HL-60/S4 treated with phorbol 12-myristate 13-acetate at 8.2 ng/mL for 4 days and 3 days (cell line): ENCODE data around the gene OR51I2.

Source experiments
- in situ Hi-C: fragments of 300-500 bp; cut with MboI; formaldehyde crosslinking; loops from 2 replicates; pipeline ENCODE4 v1.15.0; 2022; ENCODE audit warnings: low sequenced_read_pairs

The OR51I2 gene, protein sequence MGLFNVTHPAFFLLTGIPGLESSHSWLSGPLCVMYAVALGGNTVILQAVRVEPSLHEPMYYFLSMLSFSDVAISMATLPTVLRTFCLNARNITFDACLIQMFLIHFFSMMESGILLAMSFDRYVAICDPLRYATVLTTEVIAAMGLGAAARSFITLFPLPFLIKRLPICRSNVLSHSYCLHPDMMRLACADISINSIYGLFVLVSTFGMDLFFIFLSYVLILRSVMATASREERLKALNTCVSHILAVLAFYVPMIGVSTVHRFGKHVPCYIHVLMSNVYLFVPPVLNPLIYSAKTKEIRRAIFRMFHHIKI

DNA sequence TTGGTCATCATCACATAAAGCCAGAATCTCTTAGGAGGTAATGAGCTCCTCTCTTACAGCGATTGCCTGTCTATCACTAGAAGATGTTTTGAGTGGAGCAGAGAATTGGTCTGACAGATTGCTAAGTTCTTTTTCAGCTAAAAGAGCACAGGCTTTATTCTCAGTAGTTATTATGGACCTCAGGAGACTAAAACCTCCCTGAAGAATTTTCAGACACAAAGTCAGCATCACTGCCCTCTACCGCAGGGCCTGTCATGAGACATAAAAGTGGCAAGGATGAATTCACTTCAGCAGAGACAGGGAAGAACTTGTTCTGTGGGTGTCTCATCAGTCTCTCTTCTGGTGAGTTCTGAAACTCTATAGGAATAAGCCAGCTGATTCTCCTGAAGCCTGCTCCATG lies at the start of gene OR51I2:
Gene OR51I2, plus strand, starts transcription at position 301 of the 400 bp plus-strand sequence. CDS start 4,166 bp downstream, outside the sequence.
- in situ Hi-C loops: no loop called here

DNA sequence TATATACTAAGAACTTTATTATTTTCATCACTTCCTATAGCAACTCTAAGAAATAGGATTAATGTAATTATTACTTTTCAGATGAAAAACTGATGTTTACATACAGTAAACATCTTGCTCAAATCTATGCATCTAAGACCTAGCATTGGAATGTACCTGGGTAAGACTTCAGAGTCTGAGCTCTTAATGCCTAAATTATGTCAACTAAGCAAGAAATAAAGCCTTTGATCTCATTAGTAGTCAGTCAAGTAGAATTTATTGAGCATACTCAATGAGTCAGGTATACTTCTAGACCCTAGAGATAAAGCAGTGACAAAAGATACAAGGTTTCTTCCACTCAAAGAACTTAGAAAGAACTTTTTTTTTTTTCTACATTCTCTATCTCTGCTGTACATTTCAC lies 44.0 kb upstream of the OR51I2 start:
- in situ Hi-C loops: no loop called here

DNA sequence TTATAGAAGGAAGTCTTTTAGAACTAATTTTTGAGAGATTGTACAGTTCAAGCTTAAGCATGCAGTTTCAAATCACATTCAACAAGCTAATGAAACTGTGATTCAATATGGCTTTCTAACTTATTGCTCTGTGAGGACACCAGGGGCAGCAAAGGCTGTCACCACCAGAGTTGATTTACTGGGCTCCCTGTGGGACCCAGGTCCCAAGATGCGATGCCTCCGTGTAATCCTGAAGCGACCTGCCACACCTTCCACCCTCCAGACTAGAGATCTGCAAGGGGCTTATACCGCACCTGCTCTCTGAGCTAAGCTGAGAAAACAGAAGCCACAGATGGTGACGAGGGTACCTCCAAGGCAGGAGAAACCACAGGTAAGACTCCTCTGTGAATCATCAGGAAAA lies 28.1 kb upstream of the OR51I2 start:
- in situ Hi-C loops: no loop called here

DNA sequence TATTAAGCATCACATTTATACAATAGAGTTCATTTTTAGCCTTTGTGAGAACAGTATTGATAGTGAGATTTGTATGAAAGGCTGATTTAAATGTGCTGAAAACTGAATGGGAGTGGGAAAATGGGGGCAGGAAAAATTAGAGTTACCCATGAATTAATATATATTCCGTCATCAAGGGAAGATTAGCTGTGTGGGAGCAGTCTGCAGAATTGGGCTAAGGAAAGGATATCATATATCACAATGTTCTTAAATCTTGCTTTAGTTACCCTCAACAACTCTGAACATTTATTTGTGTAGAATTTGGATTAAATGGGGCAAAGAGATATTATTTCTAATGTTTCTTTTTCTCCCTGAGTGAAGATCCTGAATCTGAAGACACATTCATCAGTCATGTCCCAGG lies 27.3 kb upstream of the OR51I2 start, which contains the start of gene OR51Q1:
Gene OR51Q1, plus strand, starts transcription at position 301 of the 400 bp plus-strand sequence. Its CDS starts 90 bp downstream, at position 391.
- in situ Hi-C loops: no loop called here

DNA sequence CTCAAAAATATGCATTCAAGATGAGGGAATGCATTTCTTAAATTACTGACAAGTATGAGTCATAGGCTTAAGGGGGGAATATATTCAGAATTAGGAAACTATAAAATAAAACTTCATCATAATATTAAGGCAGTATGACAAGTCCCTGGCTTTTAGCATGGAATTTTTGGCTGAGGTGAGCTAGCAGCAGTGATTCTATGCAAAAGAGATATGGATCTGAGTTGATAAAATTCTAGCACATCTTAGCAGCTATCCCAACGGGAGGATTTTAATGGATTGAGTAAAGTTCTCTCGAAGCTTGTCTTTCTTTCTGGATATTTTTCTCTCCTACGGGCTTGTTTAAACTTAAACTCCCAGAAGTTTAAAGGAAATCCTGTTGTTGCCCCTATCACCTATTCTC lies 26.0 kb upstream of the OR51I2 start:
- in situ Hi-C loops: no loop called here

DNA sequence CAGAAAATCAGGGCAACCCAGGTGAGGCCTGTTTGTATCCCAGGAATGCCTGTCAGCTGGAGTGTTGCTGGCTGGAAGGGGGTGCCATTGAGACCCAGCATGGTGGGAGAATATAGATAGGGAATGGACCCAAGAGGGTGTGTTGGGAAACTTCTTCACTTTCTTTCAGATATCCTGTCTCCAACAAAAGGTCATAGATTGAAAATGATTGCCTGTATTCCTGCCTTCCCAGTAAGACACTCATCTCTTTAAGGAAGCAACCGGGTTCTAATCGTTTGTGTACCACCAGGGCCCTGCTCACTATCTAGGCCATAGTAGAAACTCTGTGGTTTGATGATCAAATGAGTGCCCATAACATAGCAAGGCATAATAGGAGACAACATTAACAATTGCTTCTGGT lies 7.7 kb upstream of the OR51I2 start, which contains the start of gene OR51I1:
Gene OR51I1, minus strand, starts transcription at position 101 of the 400 bp plus-strand sequence. Its CDS starts 0 bp downstream, at position 101.
- in situ Hi-C loops: no loop called here

DNA sequence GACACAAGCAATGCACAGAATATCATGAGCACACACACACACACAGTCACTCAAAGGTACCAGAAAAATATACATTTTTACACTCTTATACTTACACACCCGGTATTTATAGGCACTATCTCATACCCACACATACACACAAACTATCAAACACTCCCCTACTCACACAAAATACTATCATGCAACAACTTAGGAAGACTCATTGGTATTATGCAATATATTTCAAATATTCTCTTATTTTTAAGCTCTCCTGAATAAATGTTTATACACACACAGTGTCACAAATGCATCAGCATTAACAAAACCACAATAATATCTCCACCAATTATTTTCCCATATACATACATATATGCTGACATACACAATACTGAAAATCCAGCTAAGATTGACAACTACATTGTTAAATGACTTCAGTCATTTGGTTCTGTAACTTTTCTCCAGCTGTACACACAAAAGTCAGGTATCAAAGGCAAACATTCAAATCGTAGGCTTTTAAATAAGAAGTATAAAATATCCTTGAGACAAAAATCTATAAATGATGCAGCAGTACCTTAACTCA lies 5.2 kb upstream of the OR51I2 start:
- in situ Hi-C loops: no loop called here

DNA sequence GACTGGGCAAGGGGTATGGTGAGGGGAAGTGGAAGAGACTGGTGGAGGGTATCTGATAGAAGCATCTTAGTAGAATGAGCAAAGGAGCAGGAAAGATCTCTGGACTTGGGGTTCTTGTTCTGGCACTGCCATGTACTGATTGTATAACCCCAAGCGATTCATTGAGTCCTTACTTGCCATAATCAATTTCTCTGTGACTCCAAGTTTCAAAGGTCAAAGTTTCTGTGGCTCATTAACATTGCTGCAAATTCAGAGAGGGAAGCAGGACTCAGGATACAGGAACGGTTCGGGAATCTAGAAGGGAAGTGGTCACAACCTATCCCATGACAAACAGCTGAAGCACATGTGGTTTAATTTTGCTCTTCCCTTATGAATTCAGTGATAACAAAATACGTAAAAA lies 309 bp downstream of the OR51I2 start:
- in situ Hi-C loops: no loop called here

DNA sequence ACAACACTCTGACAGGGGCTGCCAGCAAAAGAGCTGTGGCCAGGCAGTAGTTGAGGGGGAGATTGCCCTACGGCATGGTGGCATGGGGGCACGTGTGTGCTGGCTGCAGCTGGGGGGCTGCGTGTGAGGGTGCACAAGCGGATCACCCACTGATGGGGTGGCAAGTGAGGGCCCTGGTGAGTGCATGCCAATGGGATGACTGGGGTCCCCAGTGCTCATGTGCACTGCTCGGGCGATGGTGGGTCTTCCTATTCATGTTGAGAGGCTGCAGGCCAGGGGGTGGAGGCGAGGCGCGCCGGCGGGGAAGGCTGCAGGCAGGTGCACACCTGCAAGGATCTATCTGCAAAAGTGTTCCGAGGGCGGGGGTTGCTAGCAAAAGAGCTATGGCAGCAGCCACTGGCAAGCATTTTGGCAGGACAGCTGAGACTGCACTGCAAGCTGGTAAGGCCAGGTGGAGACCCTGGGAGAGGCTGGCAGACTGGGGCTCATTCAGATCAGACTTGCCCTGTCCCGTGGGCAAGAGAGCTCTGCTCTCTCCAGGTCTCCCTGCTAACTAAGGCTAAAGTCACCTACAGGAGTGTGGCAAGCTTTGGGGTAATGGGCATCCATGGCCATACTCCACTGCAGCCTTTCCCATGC lies 12.0 kb downstream of the OR51I2 start:
- in situ Hi-C loops: no loop called here

DNA sequence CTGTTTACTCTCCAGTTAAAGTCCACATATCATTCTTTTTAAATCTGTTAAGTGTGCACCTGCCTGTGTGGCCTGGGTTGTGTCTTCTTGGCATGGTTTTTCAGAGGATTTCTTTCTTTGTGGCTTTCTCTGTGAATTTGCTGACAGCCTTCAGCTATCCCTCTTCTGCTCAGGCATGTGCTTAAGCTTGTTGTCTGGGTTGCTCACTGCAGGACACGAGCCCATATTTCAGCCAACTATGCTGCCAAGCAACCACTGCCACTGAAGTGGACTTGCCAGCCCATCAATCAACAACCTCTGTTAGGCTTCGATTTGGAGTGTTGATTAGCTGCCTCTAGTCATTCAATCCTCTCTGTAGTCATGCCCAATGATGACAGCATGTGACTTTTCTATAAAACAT lies 18.4 kb downstream of the OR51I2 start:
- in situ Hi-C loops: no loop called here

DNA sequence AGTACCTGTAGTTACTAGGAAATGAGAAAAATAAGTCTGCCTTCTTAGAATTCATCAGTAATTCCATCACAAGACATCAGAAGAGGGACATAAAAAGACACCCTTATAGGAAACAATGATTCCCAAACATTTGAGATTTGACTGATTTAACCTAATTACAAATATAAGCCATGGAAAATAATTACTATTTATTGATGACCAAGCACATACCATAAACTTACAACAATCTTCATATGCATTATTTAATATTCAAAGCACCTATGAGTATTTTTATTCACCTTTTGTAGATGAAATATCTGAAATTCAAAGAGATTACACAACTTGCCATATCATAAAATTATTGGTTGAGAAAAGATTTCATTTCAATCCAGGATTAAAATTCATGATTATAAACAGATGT lies 24.8 kb downstream of the OR51I2 start:
- in situ Hi-C loops: no loop called here

DNA sequence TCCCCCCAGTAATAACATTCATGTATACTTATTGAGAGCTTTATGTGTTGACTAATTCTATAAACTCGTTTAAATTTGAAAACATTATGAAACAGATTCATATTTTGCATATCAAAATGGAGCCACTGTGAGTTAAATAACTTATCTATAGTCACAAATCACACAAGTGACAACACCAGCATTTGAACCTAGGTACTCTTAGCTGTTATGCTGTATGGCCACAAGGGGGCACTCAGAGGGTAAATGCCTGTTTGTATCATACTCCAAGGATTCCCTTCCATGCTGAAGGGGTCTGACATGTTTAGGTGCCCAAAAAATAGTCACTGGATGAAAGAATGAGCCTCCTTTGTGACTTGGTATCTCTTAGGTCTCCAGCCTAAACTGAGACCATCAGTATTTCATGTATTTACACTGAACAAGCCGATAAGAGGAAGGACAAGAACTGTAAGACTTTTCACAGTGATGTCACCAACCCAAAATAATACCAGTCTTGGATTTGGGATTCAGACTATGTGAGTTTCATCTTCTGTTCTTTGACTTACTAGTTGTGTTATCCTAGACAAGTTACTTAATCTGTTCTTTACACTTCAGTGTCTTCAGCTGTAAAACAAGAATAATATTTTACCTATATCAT lies 27.2 kb downstream of the OR51I2 start:
- in situ Hi-C loops: no loop called here

DNA sequence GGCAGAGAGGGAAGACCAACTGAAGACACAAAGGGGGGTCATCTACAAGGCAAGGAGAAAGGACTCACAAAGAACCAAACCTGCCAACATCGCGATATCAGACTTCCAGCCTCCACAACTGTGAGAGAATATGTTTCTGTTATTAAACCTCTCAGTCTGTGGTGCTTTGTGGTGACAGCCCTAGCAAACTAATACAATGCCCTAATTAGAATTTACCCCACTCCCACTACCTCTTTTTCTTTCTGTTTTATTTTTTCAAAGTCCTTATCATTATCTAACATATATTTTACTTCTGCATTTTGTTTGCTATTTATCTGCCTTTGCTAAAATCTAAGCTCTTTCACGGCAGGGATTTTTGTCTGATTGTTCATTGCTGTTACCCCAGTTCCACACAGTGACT lies 36.9 kb downstream of the OR51I2 start:
- in situ Hi-C loops: no loop called here

DNA sequence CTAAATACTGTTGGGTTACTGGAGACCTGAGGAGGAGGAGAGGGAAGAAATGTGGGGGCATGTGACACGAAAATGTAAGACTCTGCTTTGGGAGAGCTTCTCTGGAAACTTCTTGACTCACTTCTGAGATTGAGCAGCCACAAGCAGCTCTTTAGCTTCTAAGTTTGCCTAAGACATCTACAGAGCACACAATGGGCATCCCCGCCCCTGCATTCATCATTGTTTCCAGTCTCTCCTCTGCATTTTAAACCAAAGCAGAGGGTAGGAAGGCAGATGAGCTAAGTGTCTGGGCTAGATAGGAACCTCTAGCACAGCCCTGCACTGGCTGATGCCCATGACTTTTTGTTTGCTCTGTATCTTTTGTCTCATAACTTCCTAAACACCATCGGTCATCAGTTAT lies 37.3 kb downstream of the OR51I2 start:
- in situ Hi-C loops: no loop called here

DNA sequence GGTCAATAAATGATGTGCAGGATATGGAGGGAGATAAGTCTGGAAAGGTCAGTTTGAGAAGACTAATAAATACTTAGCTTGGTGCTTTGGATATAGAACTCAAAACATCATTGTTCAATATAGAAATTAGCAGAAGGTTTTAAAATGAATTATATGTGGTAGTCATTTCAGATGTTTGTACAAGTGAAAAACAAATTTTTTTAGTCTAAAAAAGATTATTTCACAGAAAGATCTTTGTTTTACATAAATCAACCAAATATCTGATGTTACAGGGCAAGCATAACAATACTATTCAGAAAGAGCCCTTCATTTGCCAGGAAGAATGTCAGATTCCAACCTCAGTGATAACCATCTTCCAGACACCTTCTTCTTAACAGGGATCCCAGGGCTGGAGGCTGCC lies 39.3 kb downstream of the OR51I2 start, which contains the start of gene OR52D1:
Gene OR52D1, plus strand, starts transcription at position 301 of the 400 bp plus-strand sequence. Its CDS starts 22 bp downstream, at position 323.
- in situ Hi-C loops: no loop called here

DNA sequence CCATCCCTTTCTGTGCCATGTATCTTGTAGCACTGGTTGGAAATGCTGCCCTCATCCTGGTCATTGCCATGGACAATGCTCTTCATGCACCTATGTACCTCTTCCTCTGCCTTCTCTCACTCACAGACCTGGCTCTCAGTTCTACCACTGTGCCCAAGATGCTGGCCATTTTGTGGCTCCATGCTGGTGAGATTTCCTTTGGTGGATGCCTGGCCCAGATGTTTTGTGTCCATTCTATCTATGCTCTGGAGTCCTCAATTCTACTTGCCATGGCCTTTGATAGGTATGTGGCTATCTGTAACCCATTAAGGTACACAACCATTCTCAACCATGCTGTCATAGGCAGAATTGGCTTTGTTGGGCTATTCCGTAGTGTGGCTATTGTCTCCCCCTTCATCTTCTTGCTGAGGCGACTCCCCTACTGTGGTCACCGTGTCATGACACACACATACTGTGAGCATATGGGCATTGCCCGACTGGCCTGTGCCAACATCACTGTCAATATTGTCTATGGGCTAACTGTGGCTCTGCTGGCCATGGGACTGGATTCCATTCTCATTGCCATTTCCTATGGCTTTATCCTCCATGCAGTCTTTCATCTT lies 39.8 kb downstream of the OR51I2 start:
- in situ Hi-C loops: no loop called here

DNA sequence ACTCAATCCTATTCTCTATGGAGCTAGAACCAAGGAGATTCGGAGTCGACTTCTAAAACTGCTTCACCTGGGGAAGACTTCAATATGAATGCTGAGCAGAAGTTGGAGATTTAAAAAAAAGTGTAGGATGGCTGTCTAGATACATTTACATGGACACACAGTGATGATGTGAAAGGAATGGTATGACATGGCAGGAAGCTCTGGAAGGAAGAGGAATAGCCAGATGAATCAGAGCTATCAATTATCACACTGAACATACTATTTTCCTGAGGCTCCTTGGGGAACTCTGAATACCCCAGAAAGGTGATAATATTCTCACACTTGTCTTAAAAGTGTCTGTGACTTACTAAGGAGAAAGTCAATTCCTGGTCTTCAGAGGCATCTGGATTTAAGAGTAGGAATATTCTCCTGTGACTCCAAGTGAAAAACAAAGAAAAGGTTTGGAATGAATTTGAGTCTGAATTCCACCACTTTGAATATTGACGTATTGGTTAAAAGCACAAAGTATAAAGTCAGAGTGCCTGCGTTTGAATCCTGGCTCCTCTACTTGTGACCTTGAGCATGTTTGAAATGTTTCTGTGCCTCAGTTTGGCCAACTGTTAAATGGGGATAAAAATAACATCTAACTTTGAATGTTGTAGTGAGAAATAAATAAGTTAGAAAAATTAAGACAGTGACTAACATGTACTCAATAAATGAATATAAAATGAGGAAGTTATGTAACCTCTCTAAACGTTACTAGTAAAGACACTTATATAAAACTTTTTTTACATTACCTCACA lies 40.6 kb downstream of the OR51I2 start:
- in situ Hi-C loops: no loop called here

DNA sequence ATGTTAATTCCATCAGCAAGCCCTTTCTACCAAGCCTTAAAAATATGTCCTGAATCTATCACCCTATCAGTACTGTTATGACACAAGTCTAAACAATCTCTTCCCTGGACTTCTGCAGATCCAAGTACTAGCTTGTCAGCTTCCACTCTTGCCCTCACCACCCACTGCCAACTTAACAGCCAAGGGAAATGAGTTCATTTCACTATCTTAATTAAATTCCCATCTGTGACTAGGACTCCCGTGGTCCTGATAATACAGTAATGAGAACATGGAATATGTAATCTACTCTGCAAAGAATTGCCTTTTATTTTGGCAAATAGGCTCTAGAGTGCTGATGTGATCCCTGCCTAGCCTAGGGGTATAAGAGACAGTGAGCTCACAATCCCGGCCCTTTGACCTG lies 50.5 kb downstream of the OR51I2 start:
- in situ Hi-C loops: no loop called here

DNA sequence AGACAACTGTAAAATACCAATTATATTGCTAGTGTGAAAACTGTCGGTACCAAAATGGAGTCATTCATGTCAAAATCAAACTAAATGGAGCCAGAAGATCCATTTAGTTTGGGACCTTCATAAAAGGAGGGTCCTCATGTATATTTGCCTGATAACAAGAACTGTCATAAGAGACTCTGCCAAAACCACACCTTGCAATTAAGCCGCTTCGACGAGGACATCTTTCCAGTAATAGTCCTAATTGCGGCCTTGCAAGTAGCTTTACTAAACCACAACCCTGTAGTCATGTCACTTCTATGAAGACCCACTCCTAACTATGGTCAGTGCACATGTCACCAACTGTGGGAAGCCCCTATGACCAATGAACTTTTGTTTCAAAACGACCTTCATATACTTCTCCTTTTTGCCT lies 51.3 kb downstream of the OR51I2 start:
- in situ Hi-C loops: no loop called here

DNA sequence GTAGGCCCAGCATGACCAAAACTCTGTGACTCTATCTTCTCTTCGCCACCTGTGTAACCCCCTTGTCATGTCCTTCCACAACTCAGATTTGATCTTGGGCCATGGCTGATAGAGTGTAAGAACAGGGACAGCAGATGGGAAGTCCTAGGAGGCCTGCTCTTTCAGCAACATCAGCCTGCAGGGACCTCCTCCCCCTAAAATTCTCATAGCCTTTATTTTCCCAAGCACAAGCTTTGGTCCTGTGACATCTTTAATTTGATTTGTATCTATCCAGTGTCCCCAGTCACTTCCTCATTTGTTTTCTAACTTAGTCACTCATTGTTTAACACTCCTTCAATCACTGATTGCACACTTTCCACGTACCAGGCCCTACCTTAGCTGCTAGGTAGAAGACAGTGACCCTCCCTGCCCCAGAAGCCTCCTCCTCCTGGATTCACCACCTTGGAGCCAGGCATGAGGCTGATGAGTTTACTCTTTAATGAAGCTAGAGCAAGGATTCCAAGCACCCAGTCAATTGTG lies 55.3 kb downstream of the OR51I2 start:
- in situ Hi-C loops: no loop called here
